K562 treated with DMSO at 1 percent for 12 hours (cell line): ENCODE results near the gene PPP2R5A. TPM values are rescaled to one million over a fixed set of nuclear protein-coding genes. Genes with fewer than 3 reads are reported as not detected.

Experiments
- total RNA-seq: library from RNA; unstranded; fragments of 300-600 nt; gene quantifications from 2 replicates; pipeline ENCODE4 v1.2.3, GENCODE V29; 2022; ENCODE audit not compliant: insufficient read depth

Gene PPP2R5A
- 27.6 and 58.6 TPM in 2 replicates for total RNA-seq

GRCh38 chr1:212284744-212285684, at the start of gene PPP2R5A:
TSS of gene PPP2R5A (plus strand) at chr1:212285410. CDS start at chr1:212286111, 701 bp downstream.

Other genes starting within 250 kb of the PPP2R5A start
- 11.7 and 34.7 TPM in 2 replicates for gene INTS7, start 249.9 kb upstream of the PPP2R5A start, total RNA-seq
- gene DTL, start 249.7 kb upstream of the PPP2R5A start, total RNA-seq: 12.5 and 39.7 TPM in 2 replicates
- 7.9 and 16.3 TPM in 2 replicates for gene PACC1, start 129.5 kb downstream of the PPP2R5A start, total RNA-seq
- gene NENF, start 147.5 kb downstream of the PPP2R5A start, total RNA-seq: 75.2 and 103 TPM in 2 replicates